Choroid plexus epithelial cell (primary cell): ENCODE data around the gene ZNF236.

Source experiments
- DNase-seq: peaks from one replicate; pipeline ENCODE4 v3.0.0-alpha.2; 2010; ENCODE audit warnings: low read depth
- H3K4me3 ChIP-seq: 2 replicates; pipeline ENCODE4 v1.5.1; 2011; ENCODE audit warnings: low read depth, mild to moderate bottlenecking, control low read depth, low read length, moderate library complexity
- TF ChIP-seq, protein P1 (sequence below): conservative IDR thresholded peaks from 2 replicates; pipeline ENCODE4 v1.5.1; 2011; ENCODE audit warnings: low read depth, mild to moderate bottlenecking, control low read depth, inconsistent platforms, low read length, moderate library complexity

Gene ZNF236

DNA sequence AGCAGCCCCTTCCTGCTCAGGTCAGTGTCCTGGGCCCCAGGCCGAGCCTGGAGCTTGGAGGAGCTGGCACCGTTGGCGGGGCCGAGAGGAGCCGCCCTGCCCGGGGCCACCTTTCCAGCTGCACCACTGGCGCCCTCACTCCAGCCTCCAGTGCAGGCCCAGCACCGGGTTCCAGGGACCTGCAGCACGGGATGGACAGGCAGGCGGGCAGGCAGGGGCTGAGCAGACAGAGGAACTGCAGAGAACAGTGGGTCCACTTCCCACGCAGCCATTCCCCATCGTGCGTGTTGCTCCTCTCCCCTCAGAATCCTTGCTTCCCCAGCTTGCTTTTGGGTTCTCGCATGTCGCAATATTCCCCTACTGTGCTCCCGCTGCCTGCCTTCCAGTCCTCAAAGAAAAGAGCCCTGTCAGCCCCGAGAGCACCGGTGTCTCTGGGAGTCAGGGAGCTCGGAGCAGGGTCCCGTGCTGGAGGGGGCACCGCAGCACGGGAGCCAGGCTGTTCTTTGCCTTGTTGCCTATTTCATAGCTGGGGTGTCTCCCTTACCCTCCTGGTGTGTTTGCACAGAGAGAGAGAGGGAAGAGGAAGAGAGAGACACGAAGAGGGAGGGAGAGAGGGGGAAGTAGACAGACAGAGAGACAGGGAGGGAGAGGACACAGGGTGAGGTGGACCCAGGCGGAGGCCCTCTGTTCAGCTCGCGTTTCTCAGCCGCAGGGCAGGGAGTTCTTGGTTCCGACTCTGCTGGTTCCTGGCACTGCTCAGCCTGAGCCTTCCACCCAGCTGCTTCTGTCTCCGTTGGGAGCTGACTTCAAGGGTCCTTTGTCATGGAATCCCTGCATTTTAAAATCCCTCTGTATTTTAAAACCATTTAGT is 184.2 kb downstream of the ZNF236 start:
- no peak overlapping the region for H3K4me3 ChIP-seq
- TF ChIP-seq, protein P1, sequence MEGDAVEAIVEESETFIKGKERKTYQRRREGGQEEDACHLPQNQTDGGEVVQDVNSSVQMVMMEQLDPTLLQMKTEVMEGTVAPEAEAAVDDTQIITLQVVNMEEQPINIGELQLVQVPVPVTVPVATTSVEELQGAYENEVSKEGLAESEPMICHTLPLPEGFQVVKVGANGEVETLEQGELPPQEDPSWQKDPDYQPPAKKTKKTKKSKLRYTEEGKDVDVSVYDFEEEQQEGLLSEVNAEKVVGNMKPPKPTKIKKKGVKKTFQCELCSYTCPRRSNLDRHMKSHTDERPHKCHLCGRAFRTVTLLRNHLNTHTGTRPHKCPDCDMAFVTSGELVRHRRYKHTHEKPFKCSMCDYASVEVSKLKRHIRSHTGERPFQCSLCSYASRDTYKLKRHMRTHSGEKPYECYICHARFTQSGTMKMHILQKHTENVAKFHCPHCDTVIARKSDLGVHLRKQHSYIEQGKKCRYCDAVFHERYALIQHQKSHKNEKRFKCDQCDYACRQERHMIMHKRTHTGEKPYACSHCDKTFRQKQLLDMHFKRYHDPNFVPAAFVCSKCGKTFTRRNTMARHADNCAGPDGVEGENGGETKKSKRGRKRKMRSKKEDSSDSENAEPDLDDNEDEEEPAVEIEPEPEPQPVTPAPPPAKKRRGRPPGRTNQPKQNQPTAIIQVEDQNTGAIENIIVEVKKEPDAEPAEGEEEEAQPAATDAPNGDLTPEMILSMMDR, result no peak
- peak; percentile 24 for DNase-seq

DNA sequence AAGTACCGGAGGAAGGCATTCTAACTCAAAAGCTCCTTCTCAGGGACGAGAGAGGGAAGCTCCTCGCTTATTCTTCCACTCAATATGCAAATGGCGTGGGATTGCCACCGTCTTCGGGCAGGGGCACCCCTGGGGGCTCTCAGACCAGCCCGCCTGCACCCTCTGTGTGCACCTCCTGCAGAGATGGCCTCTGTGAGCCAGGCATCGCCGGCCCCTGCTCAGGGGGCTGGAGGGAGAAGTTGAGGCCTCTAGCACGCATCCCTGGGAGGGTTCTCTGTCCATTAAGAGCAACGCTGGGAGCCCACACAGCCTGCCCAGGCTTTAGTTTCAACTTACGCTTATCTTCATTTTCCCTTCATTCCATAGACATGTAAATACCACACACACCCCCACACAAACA is 184.9 kb downstream of the ZNF236 start:
- no peak overlapping the region for H3K4me3 ChIP-seq
- DNase-seq, result no peak
- TF ChIP-seq, protein P1, result no peak

DNA sequence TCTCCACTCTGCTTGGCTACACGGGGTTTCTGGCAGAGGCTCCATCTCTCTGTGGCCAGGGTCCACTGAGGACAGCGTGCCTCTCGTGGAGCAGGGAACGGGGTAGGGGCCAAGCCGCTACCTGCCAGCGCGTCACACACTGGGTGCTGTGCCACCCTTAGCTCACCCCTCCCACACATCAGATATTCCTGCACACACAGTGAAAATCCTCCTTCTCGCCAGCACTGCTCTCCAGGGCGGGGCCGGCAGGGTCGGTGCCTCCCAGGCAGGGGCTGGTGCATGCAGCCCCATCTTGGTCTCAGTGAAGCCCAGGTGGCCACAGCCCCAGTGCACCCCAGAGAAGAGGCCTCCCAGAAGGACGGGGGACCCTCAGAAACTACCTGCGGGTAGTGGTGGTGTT is 185.6 kb downstream of the ZNF236 start:
- H3K4me3 ChIP-seq, result no peak overlapping the region
- TF ChIP-seq, protein P1, result no peak
- DNase-seq, result no peak

DNA sequence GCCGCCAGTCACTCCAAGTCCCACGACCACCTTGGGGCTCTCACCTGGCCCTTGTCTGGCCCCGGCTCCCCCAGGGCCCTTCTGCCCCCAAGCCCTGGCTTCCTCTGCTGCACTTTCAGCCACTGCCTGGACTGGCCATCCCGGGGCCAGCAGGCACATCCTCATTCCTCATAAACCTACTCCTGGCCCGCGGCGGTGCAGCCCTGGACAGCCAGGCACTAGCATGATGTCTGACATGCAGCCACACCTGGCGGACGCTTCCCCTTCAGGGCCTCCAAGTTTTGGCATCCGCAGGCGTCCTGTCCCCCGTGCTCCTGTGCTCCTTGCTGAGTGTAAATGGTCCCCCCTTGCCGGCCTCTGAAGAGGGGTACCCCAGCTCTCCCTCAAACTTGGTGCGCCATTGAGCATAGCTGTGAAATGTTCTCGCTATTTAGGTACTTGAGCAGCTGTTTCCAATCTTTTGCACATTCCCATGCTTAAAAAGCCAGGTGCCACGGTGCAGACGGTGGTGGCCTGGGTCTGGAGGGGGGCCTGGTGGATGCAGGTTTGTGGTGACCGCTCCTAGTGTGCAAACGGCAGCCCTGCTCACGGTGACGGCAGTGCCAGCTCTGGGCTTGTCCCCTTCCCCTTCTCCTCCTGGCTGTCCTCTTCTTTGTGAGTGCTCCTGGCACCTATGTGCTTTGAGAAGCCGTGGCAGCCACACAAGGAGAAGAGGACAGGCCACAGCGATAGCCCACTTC is 186.4 kb downstream of the ZNF236 start:
- H3K4me3 ChIP-seq, result no peak overlapping the region
- TF ChIP-seq, protein P1, result no peak
- no peak for DNase-seq

DNA sequence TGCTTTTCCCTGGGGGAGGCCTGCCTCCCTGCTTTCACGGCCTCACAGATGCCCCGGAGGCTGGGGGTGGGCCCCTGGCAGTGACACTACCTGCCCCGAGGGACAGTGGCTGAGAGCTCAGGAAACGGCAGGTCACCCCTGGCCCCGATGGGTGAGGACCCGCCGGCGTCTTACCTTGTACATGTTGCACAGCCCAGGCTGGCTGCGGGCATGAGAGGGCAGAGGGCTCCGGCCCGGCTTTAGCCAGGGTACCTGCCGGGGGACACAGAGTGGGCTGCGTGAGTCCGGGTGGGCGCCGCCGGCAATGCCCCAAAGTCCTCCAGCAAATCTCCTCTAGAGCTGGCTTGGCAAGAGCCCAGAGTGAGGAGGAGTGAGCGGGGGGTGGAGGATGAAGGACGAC is 187.3 kb downstream of the ZNF236 start:
- TF ChIP-seq, protein P1, result no peak

DNA sequence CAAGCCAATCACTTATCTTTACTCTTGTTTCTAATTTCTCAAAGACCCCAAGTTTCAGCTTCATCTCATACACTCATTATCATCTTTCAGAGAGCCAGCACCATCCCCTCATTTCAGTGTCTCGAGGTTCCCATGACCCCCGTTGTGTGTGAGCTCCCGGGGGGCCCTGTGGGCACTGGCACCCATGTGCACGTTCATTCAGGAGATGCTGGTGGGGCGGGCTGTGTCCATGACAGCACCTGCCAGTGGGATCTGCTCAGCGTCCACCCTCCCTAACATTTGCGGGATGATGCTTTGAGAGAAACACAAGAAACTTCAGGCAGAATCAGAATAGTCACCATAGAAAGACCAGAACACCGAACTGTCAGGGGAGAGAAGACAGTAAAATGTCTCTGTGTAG is 189.8 kb downstream of the ZNF236 start:
- no peak overlapping the region for H3K4me3 ChIP-seq
- TF ChIP-seq, protein P1, result no peak
- DNase-seq, result no peak

More for the DNA sequence above, 187.3 kb downstream of the ZNF236 start:
- H3K4me3 ChIP-seq, result no peak overlapping the region
- no peak for DNase-seq
